PFSK-1 (cell line): ENCODE results near the gene RGS14.

ENCODE experiments used
- FOXP2 ChIP-seq: optimal IDR thresholded peaks from 2 replicates; pipeline ENCODE3; 2011; ENCODE audit warnings: borderline replicate concordance, control low read depth, inconsistent platforms; ENCODE audit not compliant: insufficient read depth; ENCODE audit errors: extremely low read length, extremely low read depth
- POLR2AphosphoS5 ChIP-seq: IDR thresholded peaks from 2 replicates; pipeline ENCODE4 v1.6.1; 2012; ENCODE audit warnings: low read depth, mild to moderate bottlenecking, control low read depth, low read length, moderate library complexity
- SIN3A ChIP-seq: IDR thresholded peaks from 2 replicates; pipeline ENCODE4 v1.6.1; 2012; ENCODE audit warnings: mild to moderate bottlenecking, low read length, moderate library complexity, borderline replicate concordance; ENCODE audit not compliant: insufficient read depth
- TAF1 ChIP-seq: IDR thresholded peaks from 2 replicates; pipeline ENCODE4 v1.6.1; 2012; ENCODE audit warnings: low read length, control low read depth, borderline replicate concordance; ENCODE audit not compliant: insufficient read depth
- TF ChIP-seq, protein P1 (sequence below), 2 experiments: IDR thresholded peaks; 2 replicates each; pipeline versions ENCODE4 v1.6.1 to v1.8.0; 2011 to 2012; ENCODE audit warnings: low read depth in 2 of 2, low read length in 2 of 2, control low read depth in 1 of 2, inconsistent platforms in 1 of 2, mild to moderate bottlenecking in 1 of 2, moderate library complexity in 1 of 2; ENCODE audit not compliant: insufficient read depth in 1 of 2

Gene RGS14

GRCh38 chr5:177313561-177314259, 44.0 kb upstream of the RGS14 start:
- TF ChIP-seq, protein P1, sequence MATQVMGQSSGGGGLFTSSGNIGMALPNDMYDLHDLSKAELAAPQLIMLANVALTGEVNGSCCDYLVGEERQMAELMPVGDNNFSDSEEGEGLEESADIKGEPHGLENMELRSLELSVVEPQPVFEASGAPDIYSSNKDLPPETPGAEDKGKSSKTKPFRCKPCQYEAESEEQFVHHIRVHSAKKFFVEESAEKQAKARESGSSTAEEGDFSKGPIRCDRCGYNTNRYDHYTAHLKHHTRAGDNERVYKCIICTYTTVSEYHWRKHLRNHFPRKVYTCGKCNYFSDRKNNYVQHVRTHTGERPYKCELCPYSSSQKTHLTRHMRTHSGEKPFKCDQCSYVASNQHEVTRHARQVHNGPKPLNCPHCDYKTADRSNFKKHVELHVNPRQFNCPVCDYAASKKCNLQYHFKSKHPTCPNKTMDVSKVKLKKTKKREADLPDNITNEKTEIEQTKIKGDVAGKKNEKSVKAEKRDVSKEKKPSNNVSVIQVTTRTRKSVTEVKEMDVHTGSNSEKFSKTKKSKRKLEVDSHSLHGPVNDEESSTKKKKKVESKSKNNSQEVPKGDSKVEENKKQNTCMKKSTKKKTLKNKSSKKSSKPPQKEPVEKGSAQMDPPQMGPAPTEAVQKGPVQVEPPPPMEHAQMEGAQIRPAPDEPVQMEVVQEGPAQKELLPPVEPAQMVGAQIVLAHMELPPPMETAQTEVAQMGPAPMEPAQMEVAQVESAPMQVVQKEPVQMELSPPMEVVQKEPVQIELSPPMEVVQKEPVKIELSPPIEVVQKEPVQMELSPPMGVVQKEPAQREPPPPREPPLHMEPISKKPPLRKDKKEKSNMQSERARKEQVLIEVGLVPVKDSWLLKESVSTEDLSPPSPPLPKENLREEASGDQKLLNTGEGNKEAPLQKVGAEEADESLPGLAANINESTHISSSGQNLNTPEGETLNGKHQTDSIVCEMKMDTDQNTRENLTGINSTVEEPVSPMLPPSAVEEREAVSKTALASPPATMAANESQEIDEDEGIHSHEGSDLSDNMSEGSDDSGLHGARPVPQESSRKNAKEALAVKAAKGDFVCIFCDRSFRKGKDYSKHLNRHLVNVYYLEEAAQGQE (IDR thresholded peaks at IDR 0.05; ENCODE audit: insufficient read depth in 1 of 2, low read depth in 2 of 2, low read length in 2 of 2): no peak
- no peak for TF ChIP-seq POLR2AphosphoS5
- no peak for TF ChIP-seq TAF1
- no peak for TF ChIP-seq SIN3A
- TF ChIP-seq FOXP2: no peak

DNA sequence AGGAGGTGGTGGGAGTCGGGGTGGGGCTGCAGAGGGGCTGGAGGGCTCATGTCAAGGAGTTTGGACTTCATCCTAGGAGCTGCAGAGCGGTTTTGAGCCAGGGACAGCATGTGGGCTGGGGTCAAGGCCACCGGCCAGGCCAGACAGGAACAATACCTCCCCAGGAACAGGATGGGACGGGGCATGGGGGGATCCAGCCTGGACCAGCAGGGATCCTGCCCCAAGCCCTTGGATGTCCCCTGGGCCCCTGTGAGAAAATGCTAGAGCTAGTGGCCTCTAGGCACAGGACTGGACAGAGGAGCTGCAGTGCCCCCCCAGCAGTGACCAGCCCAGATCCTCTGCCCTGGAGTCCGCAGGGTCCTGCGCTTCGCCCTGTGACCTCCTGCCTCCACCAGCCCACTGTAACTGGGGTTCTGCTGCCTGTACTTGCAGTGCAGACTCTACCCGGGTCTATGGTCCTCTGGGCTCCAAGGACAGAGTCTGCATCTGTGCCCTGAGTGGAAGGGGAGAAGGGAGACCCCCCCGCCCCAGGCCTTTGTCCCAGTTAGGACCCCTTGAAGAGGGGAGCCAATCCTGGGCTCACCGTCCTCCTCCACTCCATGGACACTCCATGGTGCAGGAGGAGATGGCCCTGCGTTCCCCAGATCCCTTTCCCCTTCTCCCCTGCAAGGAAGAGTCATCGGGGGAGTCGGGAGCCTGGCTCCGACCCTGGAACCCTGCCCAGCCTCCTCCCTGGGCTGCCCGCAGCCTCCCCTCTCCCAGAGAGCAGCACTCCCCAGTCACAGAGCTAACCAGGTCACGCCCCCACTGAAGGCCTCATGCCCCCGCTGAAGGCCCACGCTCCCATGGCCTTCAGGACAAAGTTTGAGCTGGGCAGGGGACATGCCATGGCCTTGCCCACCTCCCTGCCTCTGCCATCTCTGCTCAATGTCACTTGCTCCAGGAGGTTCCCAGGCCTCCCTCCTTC, 43.1 kb upstream of the RGS14 start:
- TF ChIP-seq SIN3A (no peak), POLR2AphosphoS5 (no peak), FOXP2 (no peak), TAF1 (no peak)
- TF ChIP-seq, protein P1 (IDR thresholded peaks at IDR 0.05; ENCODE audit: insufficient read depth in 1 of 2, low read depth in 2 of 2, low read length in 2 of 2): no peak

DNA sequence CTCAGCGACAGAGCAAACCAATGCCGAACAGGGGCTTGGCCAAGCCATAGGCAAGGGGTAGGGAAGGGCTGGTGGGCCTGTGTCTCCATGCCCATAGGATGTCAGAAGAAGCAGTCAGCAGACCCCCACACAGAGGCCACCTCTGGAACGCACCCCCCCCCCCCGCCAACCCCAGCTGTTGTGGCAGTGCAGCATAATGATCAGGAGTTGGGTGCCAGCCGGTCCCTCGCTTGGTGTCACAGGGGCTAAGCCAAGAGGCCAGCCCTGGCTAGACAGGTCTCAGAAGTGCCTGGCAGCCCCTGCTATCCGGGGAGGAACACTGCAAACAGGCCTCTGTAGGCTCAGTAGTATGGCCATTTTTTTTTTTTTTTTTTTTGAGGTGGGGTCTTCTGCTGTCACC, 42.3 kb upstream of the RGS14 start:
- TF ChIP-seq SIN3A: no peak
- TF ChIP-seq FOXP2: no peak
- no peak for TF ChIP-seq TAF1
- TF ChIP-seq POLR2AphosphoS5: no peak
- TF ChIP-seq, protein P1 (IDR thresholded peaks at IDR 0.05; ENCODE audit: insufficient read depth in 1 of 2, low read depth in 2 of 2, low read length in 2 of 2): no peak

GRCh38 chr5:177316005-177316404, 41.7 kb upstream of the RGS14 start:
- TF ChIP-seq, protein P1 (IDR thresholded peaks at IDR 0.05; ENCODE audit: insufficient read depth in 1 of 2, low read depth in 2 of 2, low read length in 2 of 2): no peak
- TF ChIP-seq TAF1 (no peak), SIN3A (no peak), POLR2AphosphoS5 (no peak), FOXP2 (no peak)
